Gastrocnemius medialis (tissue), 4 donors: ENCODE measurements around the gene ENOX1. TPM values are rescaled to one million over a fixed set of nuclear protein-coding genes. Genes with fewer than 3 reads are reported as not detected.

Experiments used
- ATAC-seq, 2 donors: fragments of 150-250 bp; one replicate each; pipeline ENCODE4 v1.9.1; 2016
- DNase-seq, 2 donors: peaks; one replicate each; pipeline ENCODE4 v3.0.0-alpha.2; 2019
- H3K27ac ChIP-seq, 4 donors: fragments of 200-600 bp; sonication (generic); 1 replicate in 1 of 4; 2 replicates in 3 of 4; pipeline ENCODE4 v1.5.1; 2016 to 2018; ENCODE audit warnings: mild to moderate bottlenecking in 2 of 4, moderate library complexity in 1 of 4
- H3K27me3 ChIP-seq, 3 donors: fragments of 200-600 bp; sonication (generic) in 2 of 3; 1 replicate in 1 of 3; 2 replicates in 2 of 3; pipeline versions ENCODE4 v1.5.1 to v1.6.0; 2016 to 2019; ENCODE audit warnings: mild to moderate bottlenecking in 1 of 3, moderate library complexity in 1 of 3
- H3K36me3 ChIP-seq, 2 donors: fragments of 200-600 bp; sonication (generic) in 1 of 2; one replicate each; pipeline ENCODE4 v1.5.1; 2017 to 2018
- H3K4me1 ChIP-seq, 2 donors: fragments of 200-600 bp; sonication (generic) in 1 of 2; one replicate each; pipeline ENCODE4 v1.5.1; 2016 to 2017; ENCODE audit warnings: mild to moderate bottlenecking in 2 of 2
- H3K4me3 ChIP-seq, 4 donors: fragments of 200-600 bp; sonication (generic) in 3 of 4; 1 replicate in 1 of 4; 2 replicates in 3 of 4; pipeline ENCODE4 v1.5.1; 2016 to 2019; ENCODE audit warnings: mild to moderate bottlenecking in 2 of 4
- H3K9me3 ChIP-seq, 3 donors: fragments of 200-600 bp; sonication (generic) in 2 of 3; 1 replicate in 1 of 3; 2 replicates in 2 of 3; pipeline ENCODE4 v1.5.1; 2016 to 2019
- POLR2A ChIP-seq, 2 donors: fragments of 450-650 bp; IDR thresholded peaks; one replicate each; pipeline ENCODE4 v1.6.1; 2017; ENCODE audit warnings: antibody characterized with exemption in 2 of 2, mild to moderate bottlenecking in 2 of 2, moderate library complexity in 2 of 2
- in situ Hi-C, 4 donors: fragments of 200-750 bp; cut with MboI; loops; one replicate each; pipeline versions ENCODE4 v1.15.0 to v1.8.0; 2017; ENCODE audit warnings: low sequenced_read_pairs in 4 of 4
- intact Hi-C: fragments of 100-400 bp; cut with DNase I; formaldehyde crosslinking; loops from one replicate; pipeline ENCODE4 v1.15.1; 2023; ENCODE audit warnings: low total_unique reads
- total RNA-seq, 4 donors: library from RNA; depleted of rRNA; stranded (reverse); fragments of >200 nt; gene quantifications; one replicate each; pipeline versions ENCODE4 v1.1.0 to v1.2.3, GENCODE V29; 2016
- TF ChIP-seq, protein P1 (sequence below), 5 experiments: fragments of 450-650 bp in 3 of 5; fragments of 200-600 bp in 2 of 5; sonication (generic) in 2 of 5; IDR thresholded peaks in 4 of 5; conservative IDR thresholded peaks in 1 of 5; 1 replicate in 4 of 5; 2 replicates in 1 of 5; pipeline ENCODE4 v1.5.1; 2016 to 2019; ENCODE audit warnings: antibody characterized with exemption in 5 of 5, mild to moderate bottlenecking in 3 of 5, moderate library complexity in 3 of 5

Gene ENOX1
- total RNA-seq, 4 donors from 2014 or later: 0.46 to 3.5 (median 1.8) TPM

DNA sequence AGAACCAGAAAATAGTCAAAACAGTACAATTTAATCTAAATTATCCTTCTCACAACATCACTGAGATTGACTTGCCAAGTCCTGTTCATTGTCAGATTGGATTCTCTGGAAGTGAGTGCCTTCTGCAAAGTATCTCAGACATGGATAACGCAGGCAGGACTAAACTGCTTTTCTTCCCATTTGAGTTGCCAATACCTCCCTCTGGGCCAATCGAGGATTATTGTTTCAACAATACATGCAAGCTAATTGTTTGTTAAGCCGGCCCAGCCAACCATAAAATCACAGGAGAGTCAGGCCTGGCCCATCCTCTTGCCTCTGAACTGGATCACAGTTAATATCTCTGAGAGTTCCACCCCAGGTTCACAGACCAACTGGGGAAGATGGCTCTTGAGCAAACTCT lies 240.0 kb downstream of the ENOX1 start:
- Histone ChIP-seq H3K36me3 (no peaks in the 10 kb centered on the region), H3K27ac (no peak overlapping the region), H3K9me3 (no peaks in the 10 kb centered on the region), H3K27me3 (no peaks in the 10 kb centered on the region), H3K4me1 (no peaks in the 10 kb centered on the region), H3K4me3 (no peak overlapping the region)
- in situ Hi-C loops (no loop called here), intact Hi-C loops (no loop called here)
- no peak for DNase-seq
- no peak for TF ChIP-seq POLR2A (IDR thresholded peaks at IDR 0.05)
- TF ChIP-seq, protein P1, sequence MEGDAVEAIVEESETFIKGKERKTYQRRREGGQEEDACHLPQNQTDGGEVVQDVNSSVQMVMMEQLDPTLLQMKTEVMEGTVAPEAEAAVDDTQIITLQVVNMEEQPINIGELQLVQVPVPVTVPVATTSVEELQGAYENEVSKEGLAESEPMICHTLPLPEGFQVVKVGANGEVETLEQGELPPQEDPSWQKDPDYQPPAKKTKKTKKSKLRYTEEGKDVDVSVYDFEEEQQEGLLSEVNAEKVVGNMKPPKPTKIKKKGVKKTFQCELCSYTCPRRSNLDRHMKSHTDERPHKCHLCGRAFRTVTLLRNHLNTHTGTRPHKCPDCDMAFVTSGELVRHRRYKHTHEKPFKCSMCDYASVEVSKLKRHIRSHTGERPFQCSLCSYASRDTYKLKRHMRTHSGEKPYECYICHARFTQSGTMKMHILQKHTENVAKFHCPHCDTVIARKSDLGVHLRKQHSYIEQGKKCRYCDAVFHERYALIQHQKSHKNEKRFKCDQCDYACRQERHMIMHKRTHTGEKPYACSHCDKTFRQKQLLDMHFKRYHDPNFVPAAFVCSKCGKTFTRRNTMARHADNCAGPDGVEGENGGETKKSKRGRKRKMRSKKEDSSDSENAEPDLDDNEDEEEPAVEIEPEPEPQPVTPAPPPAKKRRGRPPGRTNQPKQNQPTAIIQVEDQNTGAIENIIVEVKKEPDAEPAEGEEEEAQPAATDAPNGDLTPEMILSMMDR (IDR thresholded peaks at IDR 0.05 in 4 of 5, conservative IDR thresholded peaks at IDR 0.05 in 1 of 5): no peak
- no peak for ATAC-seq

- no peak overlapping the region for H3K27ac ChIP-seq
- H3K4me3 ChIP-seq: no peak overlapping the region
- no peaks in the 10 kb centered on the region for H3K9me3 ChIP-seq
- DNase-seq (peak in 1 of 2 donors; percentile 14), ATAC-seq (no peak)
- in situ Hi-C loops (no loop called here), intact Hi-C loops (no loop called here)
- no peaks in the 10 kb centered on the region for H3K4me1 ChIP-seq
- TF ChIP-seq POLR2A (IDR thresholded peaks at IDR 0.05): no peak
- TF ChIP-seq, protein P1 (IDR thresholded peaks at IDR 0.05 in 4 of 5, conservative IDR thresholded peaks at IDR 0.05 in 1 of 5): no peak
- no peaks in the 10 kb centered on the region for H3K27me3 ChIP-seq
- H3K36me3 ChIP-seq: no peaks in the 10 kb centered on the region
These were observed 240.5 kb downstream of the ENOX1 start for GRCh38 chr13:43546251-43546650.

DNA sequence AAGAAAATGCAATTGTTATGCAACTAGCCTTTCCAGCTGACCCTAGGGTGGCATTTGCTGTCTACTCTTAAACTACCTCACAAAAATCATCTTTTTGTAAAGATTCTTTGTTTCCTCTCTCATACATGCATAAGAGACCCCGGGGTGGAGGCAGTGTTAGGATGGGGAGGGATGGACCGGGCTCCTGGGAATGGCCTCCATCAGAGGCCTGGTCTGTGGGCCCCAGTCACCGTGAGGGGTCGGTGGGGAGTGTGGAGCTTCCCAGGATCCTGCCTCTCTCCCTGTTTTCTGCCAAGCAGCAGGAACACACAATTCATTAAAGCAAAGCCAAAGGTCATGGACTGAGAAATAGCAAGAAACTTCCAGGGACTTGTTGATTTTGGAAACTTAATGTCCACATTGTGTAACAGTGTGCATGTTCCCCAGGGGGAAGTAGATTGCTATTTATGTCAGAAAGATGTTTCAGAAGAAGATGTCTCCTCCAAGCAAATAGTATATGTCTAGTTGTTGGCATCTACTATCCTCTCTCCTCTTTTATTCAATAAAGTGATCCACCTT lies 241.4 kb downstream of the ENOX1 start:
- Histone ChIP-seq H3K4me3 (no peak overlapping the region), H3K27ac (peak overlapping the region in 1 of 4 donors; percentile 20), H3K9me3 (no peaks in the 10 kb centered on the region), H3K27me3 (no peaks in the 10 kb centered on the region), H3K4me1 (no peaks in the 10 kb centered on the region), H3K36me3 (no peaks in the 10 kb centered on the region)
- TF ChIP-seq, protein P1 (IDR thresholded peaks at IDR 0.05 in 4 of 5, conservative IDR thresholded peaks at IDR 0.05 in 1 of 5): no peak
- TF ChIP-seq POLR2A (IDR thresholded peaks at IDR 0.05): no peak
- intact Hi-C loops (no loop called here), in situ Hi-C loops (no loop called here)
- peak in 1 of 2 donors; percentile 45 for ATAC-seq
- no peak for DNase-seq

DNA sequence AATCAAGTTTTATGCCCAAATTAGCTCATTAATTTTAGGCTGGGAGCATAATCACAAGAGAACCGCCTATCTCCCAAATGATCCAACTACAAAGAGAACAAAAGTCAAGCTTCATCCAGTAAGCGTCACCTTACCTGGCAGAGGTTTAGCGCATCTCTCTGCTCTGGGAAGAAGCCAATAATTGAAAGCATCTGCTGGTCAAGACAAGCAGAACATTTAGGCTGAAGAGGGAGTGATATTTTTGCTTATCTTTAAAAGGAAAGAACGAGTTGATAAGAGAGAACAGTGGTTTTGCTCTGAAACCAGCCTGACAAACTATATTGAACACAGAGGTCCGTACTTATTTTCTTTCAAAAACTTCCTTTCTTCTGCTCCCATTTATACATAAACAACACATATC lies 242.1 kb downstream of the ENOX1 start:
- no peaks in the 10 kb centered on the region for H3K9me3 ChIP-seq
- no peaks in the 10 kb centered on the region for H3K36me3 ChIP-seq
- no peak for DNase-seq
- H3K4me1 ChIP-seq: no peaks in the 10 kb centered on the region
- in situ Hi-C loops: no loop called here
- H3K4me3 ChIP-seq: no peak overlapping the region
- TF ChIP-seq POLR2A (IDR thresholded peaks at IDR 0.05): no peak
- TF ChIP-seq, protein P1 (IDR thresholded peaks at IDR 0.05 in 4 of 5, conservative IDR thresholded peaks at IDR 0.05 in 1 of 5): no peak
- no peak for ATAC-seq
- no peak overlapping the region for H3K27ac ChIP-seq
- intact Hi-C loops: no loop called here
- H3K27me3 ChIP-seq: no peaks in the 10 kb centered on the region

GRCh38 chr13:43544011-43544410 lies 242.8 kb downstream of the ENOX1 start:
- DNase-seq (no peak), ATAC-seq (no peak)
- Histone ChIP-seq H3K36me3 (no peaks in the 10 kb centered on the region), H3K9me3 (no peaks in the 10 kb centered on the region), H3K27ac (no peak overlapping the region), H3K4me3 (no peak overlapping the region), H3K4me1 (no peaks in the 10 kb centered on the region), H3K27me3 (no peaks in the 10 kb centered on the region)
- no peak for TF ChIP-seq POLR2A (IDR thresholded peaks at IDR 0.05)
- TF ChIP-seq, protein P1 (IDR thresholded peaks at IDR 0.05 in 4 of 5, conservative IDR thresholded peaks at IDR 0.05 in 1 of 5): no peak
- in situ Hi-C loops (no loop called here), intact Hi-C loops (no loop called here)
